IMR-90 (cell line): Measurements from ENCODE around the gene SMIM41. TPM values are rescaled to one million over a fixed set of nuclear protein-coding genes. Genes with fewer than 3 reads are reported as not detected.

ENCODE experiments used
- ATAC-seq: fragments of 200-7000 bp; cut with Tn5 transposase; 2 replicates; pipeline ENCODE4 v1.9.1; 2020; ENCODE audit warnings: low read depth, mild to moderate bottlenecking, moderate library complexity
- BruUV-seq: library from RNA; stranded (reverse); fragments of 400-500 nt; replicated peaks from 2 replicates; lab custom pipeline; 2021; lab: Mats Ljungman, UMichigan
- CTCF ChIA-PET: fragments of 300-600 bp; formaldehyde crosslinking; extraction: SDS; loops from one replicate; lab custom pipeline; 2021; ENCODE audit warnings: antibody characterized with exemption; lab: Yijun Ruan, JAX
- POLR2A ChIA-PET: fragments of 300-600 bp; sonication (Branson Sonifier 250); formaldehyde crosslinking; loops from one replicate; lab custom pipeline; 2022; ENCODE audit warnings: antibody characterized with exemption; ENCODE audit not compliant: unreplicated experiment; lab: Charles Lee
- DNase-seq: peaks from one replicate; pipeline ENCODE4 v3.0.0; 2013
- H2AFZ ChIP-seq: replicated peaks from 2 replicates; pipeline ENCODE3; 2013; ENCODE audit warnings: low read length, mild to moderate bottlenecking; ENCODE audit not compliant: poor library complexity
- H2AK5ac ChIP-seq: 2 replicates; pipeline ENCODE4 v1.6.1; 2013; ENCODE audit warnings: low read depth, low read length, inconsistent platforms
- H2AK9ac ChIP-seq: replicated peaks from 2 replicates; pipeline ENCODE3; 2013; ENCODE audit warnings: mild to moderate bottlenecking, low read depth, low read length, moderate library complexity; ENCODE audit not compliant: poor library complexity
- H2BK120ac ChIP-seq: 2 replicates; pipeline ENCODE4 v1.6.1; 2013; ENCODE audit warnings: low read depth, low read length, inconsistent platforms
- H2BK15ac ChIP-seq: 3 replicates; pipeline ENCODE4 v1.6.1; 2013; ENCODE audit warnings: low read depth, low read length, inconsistent platforms
- H2BK20ac ChIP-seq: 2 replicates; pipeline ENCODE4 v1.6.1; 2013; ENCODE audit warnings: low read depth, mild to moderate bottlenecking, inconsistent platforms, low read length, moderate library complexity
- H2BK5ac ChIP-seq: 2 replicates; pipeline ENCODE4 v1.6.1; 2013; ENCODE audit warnings: mild to moderate bottlenecking, low read depth, low read length, inconsistent platforms; ENCODE audit not compliant: poor library complexity, severe bottlenecking
- H3K14ac ChIP-seq: replicated peaks from 2 replicates; pipeline ENCODE4 v1.6.1; 2013; ENCODE audit warnings: low read depth, low read length, inconsistent platforms
- H3K18ac ChIP-seq: 2 replicates; pipeline ENCODE4 v1.6.1; 2013; ENCODE audit warnings: low read depth, low read length, control low read depth
- H3K23ac ChIP-seq: 2 replicates; pipeline ENCODE4 v1.6.1; 2013; ENCODE audit warnings: low read depth, low read length, inconsistent platforms
- H3K27ac ChIP-seq: 2 replicates; pipeline ENCODE4 v1.5.1; 2013; ENCODE audit warnings: mild to moderate bottlenecking, control low read depth, low read length; ENCODE audit not compliant: insufficient read depth
- H3K27me3 ChIP-seq: 2 replicates; pipeline ENCODE4 v1.6.1; 2013; ENCODE audit warnings: low read length; ENCODE audit not compliant: control insufficient read depth, insufficient read depth
- H3K36me3 ChIP-seq: 2 replicates; pipeline ENCODE4 v1.6.1; 2013; ENCODE audit warnings: low read length, mixed read lengths; ENCODE audit not compliant: control insufficient read depth, insufficient read depth
- H3K4ac ChIP-seq: 2 replicates; pipeline ENCODE4 v1.6.1; 2013; ENCODE audit warnings: low read depth, low read length, inconsistent platforms
- H3K4me1 ChIP-seq: 2 replicates; pipeline ENCODE4 v1.6.1; 2013; ENCODE audit warnings: low read length, mixed read lengths; ENCODE audit not compliant: control insufficient read depth, insufficient read depth
- H3K4me2 ChIP-seq: 2 replicates; pipeline ENCODE4 v1.6.1; 2013; ENCODE audit warnings: low read depth, mild to moderate bottlenecking, control low read depth, low read length, moderate library complexity
- H3K4me3 ChIP-seq: 2 replicates; pipeline ENCODE4 v1.5.1; 2013; ENCODE audit warnings: low read depth, mild to moderate bottlenecking, control low read depth, low read length, moderate library complexity; ENCODE audit not compliant: insufficient read depth
- H3K56ac ChIP-seq: 2 replicates; pipeline ENCODE4 v1.6.1; 2013; ENCODE audit warnings: low read length, inconsistent platforms; ENCODE audit not compliant: insufficient read depth; ENCODE audit errors: extremely low read depth
- H3K79me1 ChIP-seq, 2 experiments: 2 replicates each; pipeline ENCODE4 v1.6.1; 2013; ENCODE audit warnings: low read length in 2 of 2, inconsistent platforms in 1 of 2, low read depth in 1 of 2
- H3K9ac ChIP-seq: 2 replicates; pipeline ENCODE4 v1.6.1; 2013; ENCODE audit warnings: low read depth, low read length, control low read depth
- H3K9me1 ChIP-seq: 2 replicates; pipeline ENCODE4 v1.6.1; 2013; ENCODE audit warnings: low read length, inconsistent platforms; ENCODE audit not compliant: insufficient read depth
- H3K9me3 ChIP-seq: 2 replicates; pipeline ENCODE4 v1.6.1; 2013; ENCODE audit warnings: low read length; ENCODE audit not compliant: control insufficient read depth, insufficient read depth
- H4K20me1 ChIP-seq: 2 replicates; pipeline ENCODE4 v1.6.1; 2013; ENCODE audit warnings: low read length, inconsistent platforms; ENCODE audit not compliant: insufficient read depth
- H4K5ac ChIP-seq: 2 replicates; pipeline ENCODE4 v1.6.1; 2013; ENCODE audit warnings: mild to moderate bottlenecking, low read depth, low read length, control low read depth
- H4K8ac ChIP-seq, 2 experiments: 2 replicates each; pipeline ENCODE4 v1.6.1; 2013; ENCODE audit warnings: low read depth in 2 of 2, low read length in 2 of 2, control low read depth in 1 of 2, inconsistent platforms in 1 of 2
- H4K91ac ChIP-seq: 2 replicates; pipeline ENCODE4 v1.6.1; 2013; ENCODE audit warnings: low read depth, low read length, inconsistent platforms; ENCODE audit not compliant: insufficient read depth
- CTCF ChIP-seq: conservative IDR thresholded peaks from 2 replicates; pipeline ENCODE4 v1.5.1; 2012; ENCODE audit warnings: mild to moderate bottlenecking, low read depth, low read length, improper control_type of control experiment
- ELK1 ChIP-seq: fragments of 150-350 bp; IDR thresholded peaks from 2 replicates; pipeline ENCODE4 v1.6.1; 2016; ENCODE audit warnings: low read depth, mild to moderate bottlenecking, low read length, moderate library complexity, borderline replicate concordance
- MAZ ChIP-seq: IDR thresholded peaks from 2 replicates; pipeline ENCODE4 v1.6.1; 2012; ENCODE audit warnings: low read depth, mild to moderate bottlenecking, low read length, improper control_type of control experiment, moderate library complexity, borderline replicate concordance
- MXI1 ChIP-seq: IDR thresholded peaks from 2 replicates; pipeline ENCODE4 v1.6.1; 2012; ENCODE audit warnings: low read depth, mild to moderate bottlenecking, low read length, moderate library complexity, borderline replicate concordance
- NFE2L2 ChIP-seq: fragments of 150-350 bp; IDR thresholded peaks from 2 replicates; pipeline ENCODE4 v1.6.1; 2016; ENCODE audit warnings: low read depth, mild to moderate bottlenecking, low read length
- POLR2A ChIP-seq: IDR thresholded peaks from 2 replicates; pipeline ENCODE4 v1.6.1; 2012; ENCODE audit warnings: mild to moderate bottlenecking, low read depth, low read length
- RAD21 ChIP-seq: IDR thresholded peaks from 2 replicates; pipeline ENCODE4 v1.6.1; 2012; ENCODE audit warnings: low read length, improper control_type of control experiment
- RCOR1 ChIP-seq: IDR thresholded peaks from 2 replicates; pipeline ENCODE4 v1.6.1; 2012; ENCODE audit warnings: mild to moderate bottlenecking, low read length, improper control_type of control experiment; ENCODE audit not compliant: insufficient replicate concordance
- SMC3 ChIP-seq: fragments of 150-350 bp; IDR thresholded peaks from 2 replicates; pipeline ENCODE4 v1.6.1; 2016; ENCODE audit warnings: low read depth, mild to moderate bottlenecking, antibody characterized with exemption, low read length, moderate library complexity
- WGBS, 2 experiments: methylation state at CpG; one replicate each; pipeline versions ENCODE4 v1.1.5 to v1.1.7; 2013; ENCODE audit warnings: missing lambda C conversion rate in 2 of 2; ENCODE audit not compliant: insufficient read length in 1 of 2; ENCODE audit errors: extremely low coverage in 2 of 2; 5-methylcytosine and 5-hydroxymethylcytosine counted together
- dilution Hi-C: fragments of 300-500 bp; cut with HindIII; formaldehyde crosslinking; loops from one replicate; pipeline ENCODE4 v1.14.3; 2018; ENCODE audit warnings: low sequenced_read_pairs; ENCODE audit not compliant: unreplicated experiment
- in situ Hi-C: fragments of 300-500 bp; cut with MboI; formaldehyde crosslinking; loops from 3 replicates; pipeline ENCODE4 v1.14.3; 2019; ENCODE audit warnings: low sequenced_read_pairs, inconsistent platforms, mixed read lengths
- intact Hi-C: fragments of 100-400 bp; cut with micrococcal nuclease; formaldehyde crosslinking; loops from 2 replicates; pipeline ENCODE4 v1.10.0; 2022
- polyA plus RNA-seq, 3 experiments: library from polyadenylated mRNA; depleted of rRNA; stranded (reverse); fragments of >200 nt; gene quantifications; 2 replicates each; pipeline ENCODE4 v1.2.3, GENCODE V29; 2012; ENCODE audit warnings: low replicate concordance in 1 of 3
- total RNA-seq: library from RNA; depleted of rRNA; stranded (reverse); fragments of >200 nt; gene quantifications from 2 replicates; pipeline ENCODE4 v1.2.3, GENCODE V29; 2012

SMIM41 gene
- total and polyA plus RNA-seq, 2 of the 4 experiments (the other 2 are of a cell fraction): not detected

- in situ Hi-C loops: loop anchor here (5.0 to 10.0 kb wide), 3 partner anchors 435 to 825 kb away; no protein-coding TSS in a partner anchor
These were observed 70.2 kb downstream of the SMIM41 start for GRCh38 chr12:52149651-52150241.

More at GRCh38 chr12:52149651-52150241, 70.2 kb downstream of the SMIM41 start:
- H2AK9ac ChIP-seq: peak overlapping the region; percentile 42
- H3K27ac ChIP-seq: no peak overlapping the region
- no TSS peak for BruUV-seq
- no peak overlapping the region for H3K4me3 ChIP-seq
- H3K27me3 ChIP-seq: no peaks in the 10 kb centered on the region
- H3K4ac ChIP-seq: peak overlapping the region; percentile 100
- H3K9me3 ChIP-seq: no peaks in the 10 kb centered on the region
- peak overlapping the region; percentile 63 for H2AFZ ChIP-seq
- ChIA-PET CTCF (no interaction called here), POLR2A (no interaction called here)
- peak overlapping the region; percentile 100 for H2BK120ac ChIP-seq
- intact Hi-C loops: loop anchor here (2.0 to 5.0 kb wide), 2 partner anchors 731 to 833 kb away; no protein-coding TSS in a partner anchor
- H2AK5ac ChIP-seq: peak overlapping the region; percentile 100
- H4K5ac ChIP-seq: peak overlapping the region; percentile 1; the same call in 1 of the 2 replicates
- peak overlapping the region; percentile 28; the same call in 1 of the 2 replicates for H3K23ac ChIP-seq
- 80% methylated on average over 4 of the region's 5 CpGs; no CpG with 5 or more reads in 1 of the 2 experiments for WGBS, 2 experiments
- dilution Hi-C loops: no loop called here
- H3K36me3 ChIP-seq: no peaks in the 10 kb centered on the region
- no peak for ATAC-seq
- TF ChIP-seq MAZ (no peak), POLR2A (no peak), RAD21 (no peak), MXI1 (no peak), SMC3 (no peak), RCOR1 (no peak), NFE2L2 (no peak), ELK1 (no peak), CTCF (no peak)
- H2BK5ac ChIP-seq: peak overlapping the region; percentile 36
- peak overlapping the region; percentile 100 for H4K91ac ChIP-seq
- H2BK15ac ChIP-seq: peak overlapping the region; percentile 99; the same call in 2 of the 3 replicates
- peaks cover 36% of the 10 kb centered on the region for H3K9me1 ChIP-seq
- H3K79me1 ChIP-seq: peaks cover 8 to 25% of the 10 kb centered on the region in 2 experiments; a peak in 3 of 4 replicates
- no peak overlapping the region for H3K9ac ChIP-seq
- H4K20me1 ChIP-seq: no peaks in the 10 kb centered on the region
- no peak overlapping the region for H3K4me2 ChIP-seq
- peak overlapping the region; percentile 75 to 99; a peak in 3 of 4 replicates for H4K8ac ChIP-seq
- H3K4me1 ChIP-seq: peaks cover 38% of the 10 kb centered on the region
- peak overlapping the region; percentile 46 for H3K14ac ChIP-seq
- H3K56ac ChIP-seq: peak overlapping the region; percentile 33; the same call in 1 of the 2 replicates
- no peak overlapping the region for H3K18ac ChIP-seq
- no peak for DNase-seq
- peak overlapping the region; percentile 99 for H2BK20ac ChIP-seq
